Measurements from ENCODE around the gene HMCN2. TPM values are rescaled to one million over a fixed set of nuclear protein-coding genes. Genes with fewer than 3 reads are reported as not detected.

Gene HMCN2
- total RNA-seq, 2 experiments from 2014 or later, result not detected

- ChIA-PET CTCF (no interaction called here), POLR2A (no interaction called here)
- Mint-ChIP-seq H3K4me3 (no peak overlapping the region), H3K27ac (no peak overlapping the region), H3K4me1 (ENCODE audit: low read depth) (no peaks in the 10 kb centered on the region), H3K9me3 (ENCODE audit: insufficient read depth) (no peaks in the 10 kb centered on the region), H3K27me3 (ENCODE audit: low read depth) (no peaks in the 10 kb centered on the region), H3K36me3 (ENCODE audit: low read depth) (no peaks in the 10 kb centered on the region)
- DNase-seq (no peak), ATAC-seq (no peak)
Measured at GRCh38 chr9:130381660-130382059, 116.1 kb downstream of the HMCN2 start.

- H3K36me3 Mint-ChIP-seq (ENCODE audit: low read depth), result no peaks in the 10 kb centered on the region
- DNase-seq (no peak), ATAC-seq (no peak)
- ChIA-PET CTCF (interaction anchor here (0.5 kb wide), 1 partner anchor 79 kb away, joined by 3 read pairs; no protein-coding TSS in a partner anchor), POLR2A (no interaction called here)
- no peak overlapping the region for H3K4me3 Mint-ChIP-seq
- no peaks in the 10 kb centered on the region for H3K4me1 Mint-ChIP-seq (ENCODE audit: low read depth)
- H3K27ac Mint-ChIP-seq, result no peak overlapping the region
- no peaks in the 10 kb centered on the region for H3K9me3 Mint-ChIP-seq (ENCODE audit: insufficient read depth)
- H3K27me3 Mint-ChIP-seq (ENCODE audit: low read depth), result no peaks in the 10 kb centered on the region
Measured at GRCh38 chr9:130382096-130382495, 116.5 kb downstream of the HMCN2 start.

- Mint-ChIP-seq H3K4me1 (ENCODE audit: low read depth) (no peaks in the 10 kb centered on the region), H3K27me3 (ENCODE audit: low read depth) (no peaks in the 10 kb centered on the region), H3K27ac (no peak overlapping the region), H3K36me3 (ENCODE audit: low read depth) (no peaks in the 10 kb centered on the region), H3K4me3 (no peak overlapping the region), H3K9me3 (ENCODE audit: insufficient read depth) (no peaks in the 10 kb centered on the region)
- no peak for DNase-seq
- no peak for ATAC-seq
- ChIA-PET CTCF (interaction anchor here (0.5 kb wide), 1 partner anchor 78 kb away, joined by 3 read pairs; no protein-coding TSS in a partner anchor), POLR2A (no interaction called here)
Measured at GRCh38 chr9:130382636-130383349, 117.2 kb downstream of the HMCN2 start.

- POLR2A ChIA-PET, result interaction anchor here (0.6 kb wide), 1 partner anchor 646 kb away, joined by 3 read pairs; no protein-coding TSS in a partner anchor
Measured at GRCh38 chr9:130383350-130383715, 117.8 kb downstream of the HMCN2 start.

GRCh38 chr9:130383979-130384676 is 118.6 kb downstream of the HMCN2 start:
- Mint-ChIP-seq H3K9me3 (ENCODE audit: insufficient read depth) (no peaks in the 10 kb centered on the region), H3K4me3 (no peak overlapping the region), H3K36me3 (ENCODE audit: low read depth) (no peaks in the 10 kb centered on the region), H3K27ac (no peak overlapping the region), H3K4me1 (ENCODE audit: low read depth) (no peaks in the 10 kb centered on the region), H3K27me3 (ENCODE audit: low read depth) (no peaks in the 10 kb centered on the region)
- CTCF ChIA-PET, result no interaction called here
- DNase-seq (no peak), ATAC-seq (no peak)
- POLR2A ChIA-PET, result interaction anchor here (0.6 kb wide), 1 partner anchor 645 kb away, joined by 3 read pairs; no protein-coding TSS in a partner anchor

More at GRCh38 chr9:130383350-130383715, 117.8 kb downstream of the HMCN2 start:
- ATAC-seq (no peak), DNase-seq (no peak)
- no peaks in the 10 kb centered on the region for H3K9me3 Mint-ChIP-seq (ENCODE audit: insufficient read depth)
- H3K4me1 Mint-ChIP-seq (ENCODE audit: low read depth), result no peaks in the 10 kb centered on the region
- no peak overlapping the region for H3K27ac Mint-ChIP-seq
- CTCF ChIA-PET, result no interaction called here
- no peak overlapping the region for H3K4me3 Mint-ChIP-seq
- H3K27me3 Mint-ChIP-seq (ENCODE audit: low read depth), result no peaks in the 10 kb centered on the region
- H3K36me3 Mint-ChIP-seq (ENCODE audit: low read depth), result no peaks in the 10 kb centered on the region

- Mint-ChIP-seq H3K4me3 (no peak overlapping the region), H3K9me3 (ENCODE audit: insufficient read depth) (no peaks in the 10 kb centered on the region), H3K4me1 (ENCODE audit: low read depth) (no peaks in the 10 kb centered on the region), H3K36me3 (ENCODE audit: low read depth) (no peaks in the 10 kb centered on the region), H3K27ac (no peak overlapping the region), H3K27me3 (ENCODE audit: low read depth) (no peaks in the 10 kb centered on the region)
- ATAC-seq (no peak), DNase-seq (no peak)
- POLR2A ChIA-PET, result no interaction called here
- CTCF ChIA-PET, result no interaction called here
Measured at GRCh38 chr9:130385257-130385656, 119.7 kb downstream of the HMCN2 start.

GRCh38 chr9:130387398-130387797 is 121.8 kb downstream of the HMCN2 start:
- Mint-ChIP-seq H3K27ac (no peak overlapping the region), H3K4me3 (no peak overlapping the region), H3K27me3 (ENCODE audit: low read depth) (no peaks in the 10 kb centered on the region), H3K36me3 (ENCODE audit: low read depth) (no peaks in the 10 kb centered on the region), H3K4me1 (ENCODE audit: low read depth) (no peaks in the 10 kb centered on the region), H3K9me3 (ENCODE audit: insufficient read depth) (no peaks in the 10 kb centered on the region)
- DNase-seq, result no peak
- ChIA-PET CTCF (no interaction called here), POLR2A (no interaction called here)
- ATAC-seq, result no peak

GRCh38 chr9:130387905-130388304 is 122.3 kb downstream of the HMCN2 start:
- Mint-ChIP-seq H3K27me3 (ENCODE audit: low read depth) (no peaks in the 10 kb centered on the region), H3K27ac (no peak overlapping the region), H3K36me3 (ENCODE audit: low read depth) (no peaks in the 10 kb centered on the region), H3K4me1 (ENCODE audit: low read depth) (no peaks in the 10 kb centered on the region), H3K4me3 (no peak overlapping the region), H3K9me3 (ENCODE audit: insufficient read depth) (no peaks in the 10 kb centered on the region)
- ChIA-PET POLR2A (no interaction called here), CTCF (no interaction called here)
- ATAC-seq (no peak), DNase-seq (no peak)

- Mint-ChIP-seq H3K9me3 (ENCODE audit: insufficient read depth) (no peaks in the 10 kb centered on the region), H3K27ac (no peak overlapping the region), H3K4me1 (ENCODE audit: low read depth) (no peaks in the 10 kb centered on the region), H3K4me3 (no peak overlapping the region), H3K36me3 (ENCODE audit: low read depth) (no peaks in the 10 kb centered on the region), H3K27me3 (ENCODE audit: low read depth) (no peaks in the 10 kb centered on the region)
- ChIA-PET CTCF (no interaction called here), POLR2A (no interaction called here)
- ATAC-seq (no peak), DNase-seq (no peak)
Measured at GRCh38 chr9:130390390-130390789, 124.8 kb downstream of the HMCN2 start.

- POLR2A ChIA-PET, result no interaction called here
- H3K9me3 Mint-ChIP-seq (ENCODE audit: insufficient read depth), result no peaks in the 10 kb centered on the region
- H3K4me1 Mint-ChIP-seq (ENCODE audit: low read depth), result no peaks in the 10 kb centered on the region
- ATAC-seq (no peak), DNase-seq (no peak)
- H3K27ac Mint-ChIP-seq, result no peak overlapping the region
- CTCF ChIA-PET, result no interaction called here
- no peaks in the 10 kb centered on the region for H3K36me3 Mint-ChIP-seq (ENCODE audit: low read depth)
- no peak overlapping the region for H3K4me3 Mint-ChIP-seq
- H3K27me3 Mint-ChIP-seq (ENCODE audit: low read depth), result no peaks in the 10 kb centered on the region
Measured at GRCh38 chr9:130390986-130391385, 125.4 kb downstream of the HMCN2 start.

- no peak overlapping the region for H3K4me3 Mint-ChIP-seq
- ChIA-PET POLR2A (no interaction called here), CTCF (no interaction called here)
- H3K9me3 Mint-ChIP-seq (ENCODE audit: insufficient read depth), result no peaks in the 10 kb centered on the region
- no peaks in the 10 kb centered on the region for H3K4me1 Mint-ChIP-seq (ENCODE audit: low read depth)
- H3K27ac Mint-ChIP-seq, result no peak overlapping the region
- no peak for ATAC-seq
- H3K27me3 Mint-ChIP-seq (ENCODE audit: low read depth), result no peaks in the 10 kb centered on the region
- no peaks in the 10 kb centered on the region for H3K36me3 Mint-ChIP-seq (ENCODE audit: low read depth)
- DNase-seq, result no peak
Measured at GRCh38 chr9:130391866-130392265, 126.3 kb downstream of the HMCN2 start.

GRCh38 chr9:130393681-130394071 is 128.1 kb downstream of the HMCN2 start:
- Mint-ChIP-seq H3K9me3 (ENCODE audit: insufficient read depth) (no peaks in the 10 kb centered on the region), H3K27me3 (ENCODE audit: low read depth) (no peaks in the 10 kb centered on the region), H3K27ac (no peak overlapping the region), H3K4me1 (ENCODE audit: low read depth) (no peaks in the 10 kb centered on the region), H3K36me3 (ENCODE audit: low read depth) (no peaks in the 10 kb centered on the region), H3K4me3 (no peak overlapping the region)
- ChIA-PET POLR2A (no interaction called here), CTCF (no interaction called here)
- ATAC-seq, result no peak
- no peak for DNase-seq

Data from activated CD8-positive, alpha-beta T cell treated with anti-CD3 and anti-CD28 coated beads, Interleukin-2, amount 10 ng/mL, durations not matched to agents 7 days and 5 days (primary cell).